ENCODE results near the gene FBN2.
"Not testable (repeated sequence)": the region's sequence is repeated elsewhere in the genome, so short reads cannot be mapped to it uniquely, and the experiment has no call there.

The FBN2 gene

DNA sequence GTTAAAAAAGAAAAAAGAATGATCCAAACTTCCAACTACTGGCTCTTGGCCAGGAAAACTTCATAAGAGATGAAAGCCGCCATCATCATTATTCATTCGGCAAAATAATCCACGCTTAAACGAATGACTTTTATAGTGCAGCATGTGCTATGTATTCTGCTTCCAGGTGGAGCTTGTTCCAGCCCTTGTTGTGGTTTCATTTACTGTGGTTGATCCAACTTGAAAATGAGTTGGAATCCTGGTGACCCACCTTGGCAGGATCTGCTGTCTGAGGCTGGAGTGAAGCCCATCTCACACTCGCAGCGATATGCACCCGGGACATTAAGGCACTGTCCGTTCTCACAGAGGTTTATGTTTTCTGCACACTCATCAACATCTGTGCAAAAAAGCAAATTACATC, 209.6 kb downstream of the FBN2 start:
- DNase-seq (ENCODE audit: low read depth), result no peak
- H3K4me3 ChIP-seq (ENCODE audit: control insufficient read depth, low read depth, low read length), result no peak overlapping the region
- TF ChIP-seq, protein P1, sequence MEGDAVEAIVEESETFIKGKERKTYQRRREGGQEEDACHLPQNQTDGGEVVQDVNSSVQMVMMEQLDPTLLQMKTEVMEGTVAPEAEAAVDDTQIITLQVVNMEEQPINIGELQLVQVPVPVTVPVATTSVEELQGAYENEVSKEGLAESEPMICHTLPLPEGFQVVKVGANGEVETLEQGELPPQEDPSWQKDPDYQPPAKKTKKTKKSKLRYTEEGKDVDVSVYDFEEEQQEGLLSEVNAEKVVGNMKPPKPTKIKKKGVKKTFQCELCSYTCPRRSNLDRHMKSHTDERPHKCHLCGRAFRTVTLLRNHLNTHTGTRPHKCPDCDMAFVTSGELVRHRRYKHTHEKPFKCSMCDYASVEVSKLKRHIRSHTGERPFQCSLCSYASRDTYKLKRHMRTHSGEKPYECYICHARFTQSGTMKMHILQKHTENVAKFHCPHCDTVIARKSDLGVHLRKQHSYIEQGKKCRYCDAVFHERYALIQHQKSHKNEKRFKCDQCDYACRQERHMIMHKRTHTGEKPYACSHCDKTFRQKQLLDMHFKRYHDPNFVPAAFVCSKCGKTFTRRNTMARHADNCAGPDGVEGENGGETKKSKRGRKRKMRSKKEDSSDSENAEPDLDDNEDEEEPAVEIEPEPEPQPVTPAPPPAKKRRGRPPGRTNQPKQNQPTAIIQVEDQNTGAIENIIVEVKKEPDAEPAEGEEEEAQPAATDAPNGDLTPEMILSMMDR (conservative IDR thresholded peaks at IDR 0.05; ENCODE audit: control insufficient read depth, insufficient read depth, low read depth, low read length), result no peak

DNA sequence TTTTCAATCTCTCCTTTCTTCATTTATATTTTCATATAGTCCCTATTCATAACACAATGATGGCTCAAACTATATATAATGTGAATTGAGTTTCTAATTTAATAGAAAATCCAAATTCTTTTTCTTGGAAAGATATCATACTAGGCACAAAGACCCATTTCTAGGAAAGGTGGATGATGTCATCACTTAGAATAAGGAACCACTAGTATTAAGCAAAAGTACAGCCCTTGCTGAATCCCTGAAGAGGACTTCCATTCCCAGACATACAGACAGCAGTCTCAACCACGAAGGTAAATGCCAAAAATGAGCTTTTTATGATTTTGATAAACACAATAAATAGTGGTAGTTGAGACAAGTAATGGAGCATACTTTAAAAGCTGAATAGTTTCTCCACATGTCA, 210.0 kb downstream of the FBN2 start:
- DNase-seq (ENCODE audit: low read depth), result no peak
- TF ChIP-seq, protein P1 (conservative IDR thresholded peaks at IDR 0.05; ENCODE audit: control insufficient read depth, insufficient read depth, low read depth, low read length), result no peak
- no peak overlapping the region for H3K4me3 ChIP-seq (ENCODE audit: control insufficient read depth, low read depth, low read length)

DNA sequence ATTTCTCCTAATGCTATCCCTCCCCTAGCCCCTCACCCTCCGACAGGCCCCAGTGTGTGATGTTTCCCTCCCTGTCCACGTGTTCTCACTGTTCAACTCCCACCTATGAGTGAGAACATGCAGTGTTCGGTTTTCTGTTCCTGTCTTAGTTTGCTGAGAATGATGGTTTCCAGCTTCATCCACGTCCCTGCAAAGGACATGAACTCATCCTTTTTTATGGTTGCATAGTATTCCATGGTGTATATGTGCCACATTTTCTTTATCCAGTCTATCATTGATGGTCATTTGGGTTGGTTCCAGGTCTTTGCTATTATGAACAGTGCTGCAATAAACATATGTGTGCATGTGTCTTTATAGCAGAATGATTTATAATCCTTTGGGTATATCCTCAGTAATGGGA, 216.6 kb downstream of the FBN2 start:
- DNase-seq (ENCODE audit: low read depth); H3K4me3 ChIP-seq (ENCODE audit: control insufficient read depth, low read depth, low read length): not testable (repeated sequence)

DNA sequence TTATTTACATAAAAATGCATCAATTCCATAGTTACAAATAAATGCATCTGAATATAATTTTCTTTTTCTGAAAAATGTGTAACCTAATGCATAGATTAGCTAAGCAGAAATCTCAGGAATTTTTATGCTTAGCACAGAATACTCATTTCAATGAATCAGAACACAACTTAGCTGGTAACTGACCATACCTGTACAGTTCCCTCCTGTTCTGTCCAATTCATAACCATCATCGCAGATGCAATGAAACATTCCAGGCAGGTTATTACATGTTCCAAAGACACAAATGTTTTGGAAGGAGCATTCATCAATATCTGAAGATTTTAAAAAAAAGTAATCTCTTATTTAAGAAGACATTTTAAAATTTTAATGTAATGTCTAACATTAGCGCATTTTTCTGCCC, 219.4 kb downstream of the FBN2 start:
- DNase-seq (ENCODE audit: low read depth), result no peak
- TF ChIP-seq, protein P1 (conservative IDR thresholded peaks at IDR 0.05; ENCODE audit: control insufficient read depth, insufficient read depth, low read depth, low read length), result no peak
- no peak overlapping the region for H3K4me3 ChIP-seq (ENCODE audit: control insufficient read depth, low read depth, low read length)

DNA sequence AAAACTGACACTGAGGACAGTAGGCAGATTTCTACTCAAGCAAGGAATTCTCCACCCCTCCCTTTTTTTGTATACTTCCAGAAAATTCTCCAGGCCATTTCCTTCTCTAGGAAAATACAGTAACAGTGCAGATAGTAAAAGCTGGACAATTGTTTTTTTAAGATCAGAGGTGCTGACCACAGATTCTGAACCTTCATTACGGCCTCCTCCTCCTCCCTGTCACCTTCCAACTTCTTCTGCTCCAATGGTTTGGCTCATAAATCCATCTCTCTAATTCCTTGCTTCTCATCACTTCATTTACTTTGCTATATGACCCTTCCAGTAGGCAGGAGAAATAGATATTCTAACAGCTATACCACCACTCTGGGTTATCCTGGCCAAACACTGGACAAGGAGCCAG, 220.6 kb downstream of the FBN2 start:
- TF ChIP-seq, protein P1 (conservative IDR thresholded peaks at IDR 0.05; ENCODE audit: control insufficient read depth, insufficient read depth, low read depth, low read length), result no peak
- no peak for DNase-seq (ENCODE audit: low read depth)
- no peak overlapping the region for H3K4me3 ChIP-seq (ENCODE audit: control insufficient read depth, low read depth, low read length)

DNA sequence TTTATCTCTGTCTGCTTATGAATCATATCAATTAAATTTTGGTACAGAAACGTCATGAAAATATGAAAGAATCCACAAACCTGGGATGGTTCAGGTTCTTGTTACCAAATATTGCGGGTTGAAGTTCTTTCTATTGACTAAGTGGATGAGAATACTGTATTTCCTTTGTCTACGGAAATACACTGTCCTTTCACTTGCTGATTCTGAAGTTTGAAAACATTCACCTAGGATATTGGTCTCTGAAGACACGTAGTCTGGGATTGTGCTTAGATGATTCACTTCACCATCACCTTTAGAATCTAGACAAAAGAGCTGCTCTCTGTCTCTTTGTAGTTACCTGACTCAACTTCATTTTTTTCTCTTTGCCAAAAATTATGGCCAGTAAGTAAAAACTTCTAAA, 222.4 kb downstream of the FBN2 start:
- TF ChIP-seq, protein P1 (conservative IDR thresholded peaks at IDR 0.05; ENCODE audit: control insufficient read depth, insufficient read depth, low read depth, low read length), result no peak

DNA sequence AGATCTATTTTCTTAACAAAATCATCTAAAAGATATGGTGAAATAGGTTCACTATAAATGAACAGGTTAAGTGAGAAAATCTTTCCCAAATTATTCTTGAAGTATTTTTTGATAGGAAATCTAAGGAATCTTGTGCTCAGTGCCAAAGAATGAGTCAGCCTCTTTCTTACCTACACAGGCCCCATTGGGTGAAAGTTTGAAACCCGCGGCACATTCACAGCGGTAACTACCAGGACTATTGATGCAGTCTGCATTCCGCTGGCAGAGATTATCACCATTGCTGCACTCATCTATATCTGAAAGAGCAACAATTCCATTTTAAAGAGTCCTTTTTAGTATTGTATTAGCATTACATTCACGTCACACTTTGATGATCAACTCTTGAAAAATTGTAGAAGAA, 232.7 kb downstream of the FBN2 start:
- TF ChIP-seq, protein P1 (conservative IDR thresholded peaks at IDR 0.05; ENCODE audit: control insufficient read depth, insufficient read depth, low read depth, low read length), result no peak
- no peak overlapping the region for H3K4me3 ChIP-seq (ENCODE audit: control insufficient read depth, low read depth, low read length)
- no peak for DNase-seq (ENCODE audit: low read depth)

More for the DNA sequence above, 222.4 kb downstream of the FBN2 start:
- no peak overlapping the region for H3K4me3 ChIP-seq (ENCODE audit: control insufficient read depth, low read depth, low read length)
- DNase-seq (ENCODE audit: low read depth), result no peak
